GM21447 (cell line): ENCODE data around the gene KRT17.
A peak's percentile ranks its signal among the peaks of the same experiment; 100 is the strongest.
"Not testable (repeated sequence)": the region's sequence is repeated elsewhere in the genome, so short reads cannot be mapped to it uniquely, and the experiment has no call there.

ENCODE experiments used
- ATAC-seq: cut with Tn5 transposase; IDR thresholded peaks from one replicate; pipeline ENCODE4 v1.9.1; 2021; ENCODE audit not compliant: unreplicated experiment

KRT17 gene

DNA sequence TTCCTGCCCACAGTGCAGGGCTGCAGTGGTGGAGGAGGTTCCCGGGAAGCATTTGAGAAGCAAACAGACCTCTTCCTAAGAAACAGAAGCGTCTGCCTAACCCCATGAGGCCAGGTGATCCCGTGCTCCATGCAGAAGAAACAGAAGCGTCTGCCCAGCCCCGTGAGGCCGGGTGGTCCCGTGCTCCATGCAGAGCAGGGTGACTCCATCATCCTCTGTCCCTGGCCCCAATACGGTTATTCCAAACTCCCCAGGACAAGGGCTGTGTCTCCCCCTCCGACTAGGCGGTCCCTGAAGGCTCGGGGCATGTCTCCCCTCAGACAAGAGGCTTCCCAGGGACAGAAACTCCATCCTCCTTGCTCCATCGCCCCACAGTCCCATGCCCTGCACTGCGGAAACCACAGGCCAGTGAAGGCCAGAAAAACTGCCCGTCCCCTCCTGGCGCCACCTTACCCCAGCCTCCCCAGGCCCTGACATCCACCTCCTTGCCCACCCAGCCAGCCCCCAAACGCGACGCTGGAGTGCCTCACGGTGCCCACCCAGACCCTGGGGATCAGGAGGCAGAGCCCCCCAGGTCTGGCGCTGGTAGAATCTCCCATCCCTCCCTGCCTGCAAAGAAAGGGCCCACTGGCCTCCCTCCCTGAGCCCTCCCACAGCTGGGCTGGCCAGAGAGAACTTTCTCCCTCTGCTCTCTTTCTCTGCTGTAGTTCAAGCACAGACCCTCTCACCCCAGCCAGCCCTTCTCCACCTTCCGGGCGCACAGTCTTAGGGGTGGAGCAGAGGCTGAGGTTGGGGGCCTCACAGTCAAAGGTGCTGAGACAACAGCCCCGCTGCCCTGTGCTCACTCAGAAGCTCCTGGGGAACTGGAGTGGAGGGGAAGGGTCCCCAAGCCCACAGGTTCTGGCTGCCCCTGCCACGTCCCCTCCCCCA is 30.6 kb upstream of the KRT17 start:
- no peak for ATAC-seq

DNA sequence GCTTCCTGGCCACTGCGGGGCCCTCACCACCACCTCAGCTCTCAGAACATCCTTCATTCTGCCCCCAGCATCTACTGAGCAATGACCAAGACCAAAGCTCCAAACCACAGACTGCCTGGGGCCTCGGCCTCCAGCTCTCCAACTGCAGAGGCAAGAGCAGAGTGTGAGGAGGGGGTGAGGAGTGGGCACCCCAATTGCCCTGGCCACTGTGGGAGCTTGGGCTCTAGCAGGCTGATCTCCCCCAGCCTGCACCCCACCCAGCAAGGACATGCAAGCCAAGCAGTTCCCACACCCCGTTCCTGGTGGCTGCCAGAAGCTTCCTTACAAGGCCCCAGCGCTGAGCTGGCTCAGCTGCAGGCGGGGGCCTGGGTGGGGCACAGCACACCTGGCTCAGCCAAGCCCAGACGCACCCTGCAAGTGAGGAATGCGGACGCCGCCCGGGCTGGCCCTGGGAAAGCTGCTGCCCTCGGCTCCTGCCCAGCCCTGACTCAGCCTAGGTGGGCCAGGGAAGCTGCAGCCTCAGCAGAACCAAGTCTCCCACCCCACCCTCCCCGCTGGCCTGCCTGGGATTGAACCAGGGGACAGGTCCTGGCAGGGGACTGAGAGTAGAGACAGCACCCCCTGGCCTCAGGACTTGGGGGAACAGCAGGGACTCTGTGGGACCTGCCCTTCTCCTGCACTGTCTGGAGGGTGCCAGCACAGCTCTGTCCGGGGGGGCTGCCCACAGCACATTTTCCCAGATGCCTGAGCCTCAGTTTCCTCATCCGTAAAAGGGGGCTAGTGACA is 29.7 kb upstream of the KRT17 start:
- ATAC-seq, result no peak

DNA sequence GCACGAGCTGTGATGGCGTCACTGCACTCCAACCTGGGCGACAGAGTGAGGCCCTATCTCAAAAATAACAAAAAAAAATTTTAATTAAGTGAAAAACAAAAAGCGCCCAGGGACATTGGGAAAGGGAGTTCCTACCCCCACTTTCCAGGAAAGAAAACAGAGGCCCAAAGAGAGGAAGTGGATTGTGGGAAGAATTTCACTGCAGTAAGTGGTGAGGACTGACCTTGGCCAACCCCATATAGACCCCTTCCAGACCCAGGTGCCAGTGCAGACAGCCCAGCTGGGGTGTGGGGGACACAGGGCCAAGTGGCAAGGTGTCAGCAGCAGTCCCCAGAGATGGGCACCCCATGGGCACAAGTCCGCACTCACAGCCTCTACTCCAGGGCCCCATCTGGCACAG is 29.0 kb upstream of the KRT17 start:
- no peak for ATAC-seq

DNA sequence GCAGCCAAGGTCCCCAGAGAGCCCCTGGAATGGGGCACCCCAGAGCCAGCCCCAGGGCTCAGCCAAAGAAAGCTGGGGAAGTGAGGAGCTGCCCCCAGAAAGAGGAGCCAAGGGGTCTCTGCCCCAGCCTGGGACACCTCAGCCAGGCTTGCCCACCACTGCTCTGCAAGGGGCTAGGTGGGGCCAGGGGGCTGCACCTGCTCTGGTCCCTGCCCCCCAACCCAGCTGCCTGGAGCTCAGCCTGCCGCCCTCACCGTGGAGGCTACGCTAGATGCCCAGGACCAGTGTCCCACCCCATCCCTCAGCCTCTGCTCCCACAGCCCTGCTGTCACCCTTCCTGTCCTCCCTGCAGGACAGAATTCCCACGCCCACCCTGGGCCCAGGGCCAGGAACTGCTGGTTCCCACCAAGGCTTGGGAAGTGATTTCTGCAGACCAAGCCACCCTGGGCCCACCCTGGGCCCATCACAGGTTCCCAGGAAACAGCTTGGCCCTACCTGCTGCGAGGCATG is 28.1 kb upstream of the KRT17 start:
- ATAC-seq, result no peak

DNA sequence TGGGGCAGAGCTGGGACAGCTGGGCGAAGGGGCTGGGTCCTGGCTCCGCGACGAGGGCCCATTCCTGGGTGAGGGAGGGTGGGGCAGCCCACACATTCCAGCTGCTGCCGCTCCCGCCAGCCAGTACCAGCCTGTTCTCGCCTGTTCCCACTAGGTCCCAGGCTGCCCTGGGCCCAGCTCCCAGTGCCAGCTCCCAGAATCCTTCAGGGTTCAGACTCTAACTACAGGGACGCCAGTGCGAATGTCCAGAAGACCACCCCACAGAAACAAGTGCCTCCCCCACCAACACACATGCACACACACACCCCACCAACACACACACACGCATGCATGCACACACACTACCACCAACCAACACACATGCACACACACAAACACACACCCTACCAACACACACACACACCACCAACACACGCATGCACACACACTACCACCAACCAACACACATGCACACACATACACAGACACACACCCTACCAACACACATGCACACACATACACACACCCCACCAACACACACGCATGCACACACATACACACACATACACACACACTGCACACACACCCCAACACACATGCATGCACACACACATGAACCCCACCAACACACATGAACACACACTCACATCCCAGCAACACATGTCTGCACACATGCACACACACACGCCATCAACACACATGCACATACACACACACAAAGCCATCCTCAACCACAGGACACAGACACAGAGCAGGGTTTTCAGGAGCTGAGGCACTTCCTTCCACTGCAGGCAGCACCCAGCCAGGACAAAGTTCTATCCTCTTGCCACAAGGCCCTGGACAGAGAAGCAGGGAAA is 27.5 kb upstream of the KRT17 start:
- ATAC-seq, result no peak

DNA sequence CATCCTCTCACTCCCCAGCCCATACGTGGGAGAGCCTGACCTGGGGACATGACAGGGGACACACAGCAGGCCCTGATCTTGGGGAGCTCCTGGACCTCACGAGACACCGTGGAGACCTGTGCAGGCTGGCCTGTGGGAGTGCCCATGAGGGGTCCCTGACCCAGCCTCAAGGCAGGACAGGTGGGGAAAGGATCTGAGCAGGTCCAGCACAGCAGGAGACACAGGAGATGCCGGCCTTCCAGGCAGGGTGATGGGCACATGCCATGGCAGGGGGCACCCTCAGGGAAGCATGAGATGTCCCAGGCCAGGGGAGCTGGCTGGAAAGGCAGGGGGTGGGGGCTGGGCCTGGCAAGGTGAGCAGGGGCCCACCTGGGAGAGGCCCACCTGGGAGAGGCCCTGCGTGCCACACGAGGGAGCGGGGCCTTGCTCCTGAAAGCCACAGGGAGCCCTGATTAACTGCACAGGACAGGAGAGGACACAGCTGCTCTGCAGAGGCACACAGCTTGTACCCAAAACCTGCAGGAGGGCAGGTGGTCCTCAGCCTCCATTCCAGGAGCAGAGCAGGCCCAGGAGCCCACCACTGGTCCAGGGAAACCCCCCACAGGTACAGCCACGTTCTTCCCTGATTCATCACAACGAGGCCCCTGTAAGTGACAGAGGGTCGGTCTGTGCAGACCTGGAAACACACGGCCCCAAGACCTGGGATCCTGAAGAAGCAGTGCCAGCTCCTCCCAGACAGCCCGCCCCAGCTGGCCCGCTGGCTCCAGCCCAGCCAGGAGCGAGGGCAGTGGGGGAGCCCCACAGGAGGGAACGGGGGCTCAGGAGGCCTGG is 26.6 kb upstream of the KRT17 start:
- ATAC-seq, result no peak

DNA sequence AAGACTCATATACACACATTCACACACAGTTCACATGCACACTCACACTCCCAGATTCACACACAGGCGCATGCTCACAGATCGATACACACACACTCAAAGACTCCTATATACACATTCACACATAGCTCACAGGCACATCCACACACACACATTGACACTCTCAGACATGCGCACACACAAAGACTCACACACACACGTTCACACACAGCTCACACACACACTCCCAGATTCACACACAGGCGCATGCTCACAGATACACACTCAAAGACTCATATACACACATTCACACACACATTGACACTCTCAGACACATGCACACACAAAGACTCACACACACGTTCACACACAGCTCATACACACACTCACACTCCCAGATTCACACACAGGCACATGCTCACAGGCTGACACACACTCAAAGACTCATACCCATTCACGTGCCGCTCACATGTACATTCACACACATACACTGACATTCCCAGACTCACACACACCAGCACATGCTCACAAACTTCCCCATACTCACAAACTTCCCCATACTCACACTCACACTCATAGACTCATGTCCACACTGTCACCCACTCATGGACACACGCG is 25.6 kb upstream of the KRT17 start:
- ATAC-seq, result no peak

DNA sequence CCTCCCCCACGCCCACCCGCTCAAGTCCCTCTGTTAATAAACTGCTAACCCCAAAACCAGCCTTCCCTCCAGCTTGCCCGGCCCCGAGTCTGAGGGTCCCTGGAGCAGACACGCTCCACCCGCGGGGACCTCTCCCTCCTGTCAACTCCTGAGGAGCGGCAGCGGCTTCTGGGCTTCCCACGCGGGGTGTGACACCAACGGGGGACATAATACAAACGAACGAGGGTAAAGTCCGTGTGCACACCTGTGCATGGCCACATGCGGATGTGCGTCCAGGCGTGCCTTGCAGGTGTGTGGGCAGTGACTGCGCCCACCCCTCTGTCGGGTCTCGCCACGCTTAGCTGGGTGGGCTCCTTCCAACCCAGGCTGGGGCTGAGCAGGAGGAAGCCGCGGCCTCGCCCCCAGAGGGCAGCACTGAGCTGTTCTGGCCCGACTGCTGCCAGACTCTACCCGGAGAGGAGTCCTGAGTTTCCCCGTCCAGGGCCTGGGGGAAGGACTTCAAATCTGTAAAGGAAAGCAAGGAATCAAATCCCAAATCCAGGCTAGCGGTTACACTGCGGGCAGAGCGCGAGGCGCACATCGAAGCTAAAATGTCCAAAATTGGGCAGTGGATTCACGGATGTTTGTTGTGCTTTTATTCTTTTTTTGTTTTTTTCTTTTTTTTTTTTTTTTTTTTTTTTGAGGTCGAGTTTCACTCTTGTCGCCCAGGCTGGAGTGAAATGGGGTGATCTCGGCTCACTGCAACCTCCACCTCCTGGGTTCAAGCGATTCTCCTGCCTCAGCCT is 24.2 kb upstream of the KRT17 start:
- peak; percentile 53 for ATAC-seq

DNA sequence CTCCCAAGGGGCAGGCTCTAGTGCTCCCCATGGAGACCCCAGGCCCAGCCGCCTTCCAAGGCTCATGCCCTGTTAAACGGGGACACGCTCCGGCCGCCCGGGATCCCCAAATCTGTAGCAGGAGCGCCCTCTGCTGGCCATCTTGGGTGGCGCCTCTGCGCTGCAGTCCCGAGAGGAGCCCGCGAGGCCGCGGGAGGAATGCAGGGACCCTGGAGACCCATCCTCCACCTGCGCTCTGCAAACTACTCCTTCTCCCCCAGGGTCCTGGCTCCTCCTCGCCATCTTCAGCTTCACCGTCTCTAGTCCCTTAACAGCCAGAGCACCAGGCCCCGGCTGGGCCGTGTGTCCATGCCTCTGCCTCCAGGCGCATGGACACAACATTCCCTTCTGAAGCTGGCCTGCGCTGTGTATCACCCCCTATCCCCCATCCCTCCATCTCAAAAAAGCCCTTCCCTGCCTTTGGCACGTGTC is 23.6 kb upstream of the KRT17 start:
- ATAC-seq, result no peak

DNA sequence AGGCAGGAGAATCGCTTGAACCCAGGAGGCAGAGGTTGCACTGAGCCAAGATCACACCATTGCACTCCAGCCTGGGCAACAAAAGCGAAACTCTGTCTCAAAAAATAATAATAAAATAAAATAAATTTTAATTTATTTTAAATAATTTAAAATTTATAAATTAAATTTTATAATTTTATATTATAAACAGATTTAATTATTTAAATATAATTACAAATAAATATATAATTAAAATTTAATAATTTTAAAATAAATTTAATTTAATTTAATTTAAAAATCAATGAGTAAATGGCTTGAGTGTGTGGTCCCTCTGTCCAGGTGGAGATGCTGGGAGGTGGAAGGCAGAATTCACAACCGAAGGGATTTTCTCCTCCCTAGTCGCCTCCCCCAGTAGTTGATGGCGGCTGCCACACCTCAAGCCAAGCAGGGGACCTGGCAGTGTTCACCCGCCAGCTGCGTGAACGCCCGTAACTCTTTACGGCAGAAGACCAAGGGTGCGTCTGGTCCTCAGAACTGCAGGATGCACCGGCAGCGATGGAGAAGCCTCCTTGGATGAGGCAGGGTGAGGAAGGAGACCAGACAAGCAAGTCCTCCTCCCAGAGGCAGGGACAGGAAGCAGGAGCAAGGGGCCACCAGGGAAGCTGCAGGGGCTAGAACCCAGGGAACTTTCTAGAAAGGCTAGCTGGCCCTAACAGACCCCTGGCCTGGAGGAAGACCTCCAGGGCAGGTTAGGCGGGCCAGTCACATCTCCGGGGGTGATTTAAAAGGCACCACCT is 22.9 kb upstream of the KRT17 start:
- ATAC-seq, result no peak

DNA sequence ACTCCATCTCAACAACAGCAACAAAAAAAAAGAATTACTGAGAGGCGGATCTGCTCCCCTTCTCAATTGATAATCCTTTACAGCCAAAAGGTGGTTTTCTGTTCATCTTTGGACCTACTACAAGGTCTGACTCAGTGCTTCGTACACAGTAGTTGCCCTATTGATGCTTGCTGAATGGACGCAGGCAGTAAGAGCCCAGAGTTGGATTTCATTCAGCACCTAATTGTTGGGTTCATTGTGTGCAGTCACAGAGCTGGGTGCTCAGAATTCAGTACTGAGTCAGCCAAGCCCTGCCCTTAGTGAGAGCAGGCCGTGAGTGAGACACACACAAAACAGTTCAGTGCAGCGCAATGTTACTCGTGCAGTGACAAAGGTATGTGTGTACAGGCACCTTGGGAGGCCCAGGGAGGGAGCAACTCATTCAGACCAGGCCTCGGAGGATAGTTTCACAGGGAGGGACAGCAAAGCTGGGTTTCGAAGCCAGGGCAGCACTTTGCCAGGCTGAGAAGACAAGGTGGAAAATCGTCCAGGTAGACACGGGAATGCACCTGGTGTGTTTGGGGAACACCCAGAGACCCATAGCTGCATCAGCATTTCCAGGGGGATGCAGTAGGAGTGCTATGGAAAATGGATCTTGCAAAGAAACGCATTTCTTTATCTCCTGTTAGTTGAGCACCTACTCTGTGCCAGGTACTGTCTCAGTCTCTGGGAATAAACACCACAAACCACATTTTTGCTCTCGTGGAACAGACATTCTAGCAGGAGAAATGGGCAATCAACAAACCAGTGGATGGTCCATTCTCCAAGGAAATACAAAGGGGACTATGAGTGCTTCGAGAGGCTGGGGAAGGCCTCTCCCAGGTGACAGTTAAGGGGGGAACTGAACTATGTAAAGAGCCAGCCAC is 18.1 kb upstream of the KRT17 start:
- ATAC-seq, result no peak

DNA sequence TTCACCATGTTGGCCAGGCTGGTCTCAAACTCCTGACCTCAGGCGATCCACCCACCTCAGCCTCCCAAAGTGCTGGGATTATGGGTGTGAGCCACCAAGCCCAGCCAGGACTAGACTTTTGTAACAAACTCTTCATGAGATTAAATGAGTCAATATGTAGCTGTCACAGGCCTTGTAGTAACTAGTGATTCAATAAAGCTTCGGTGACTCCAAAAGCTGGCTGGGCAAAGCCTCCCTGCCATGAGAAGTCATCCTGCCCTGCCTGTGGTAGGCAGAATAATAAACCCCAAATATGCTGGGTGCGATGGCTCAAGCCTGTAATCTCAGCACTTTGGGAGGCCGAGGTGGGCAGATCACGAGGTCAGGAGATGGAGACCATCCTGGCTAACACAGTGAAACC is 16.2 kb upstream of the KRT17 start:
- ATAC-seq, result not testable (repeated sequence)

DNA sequence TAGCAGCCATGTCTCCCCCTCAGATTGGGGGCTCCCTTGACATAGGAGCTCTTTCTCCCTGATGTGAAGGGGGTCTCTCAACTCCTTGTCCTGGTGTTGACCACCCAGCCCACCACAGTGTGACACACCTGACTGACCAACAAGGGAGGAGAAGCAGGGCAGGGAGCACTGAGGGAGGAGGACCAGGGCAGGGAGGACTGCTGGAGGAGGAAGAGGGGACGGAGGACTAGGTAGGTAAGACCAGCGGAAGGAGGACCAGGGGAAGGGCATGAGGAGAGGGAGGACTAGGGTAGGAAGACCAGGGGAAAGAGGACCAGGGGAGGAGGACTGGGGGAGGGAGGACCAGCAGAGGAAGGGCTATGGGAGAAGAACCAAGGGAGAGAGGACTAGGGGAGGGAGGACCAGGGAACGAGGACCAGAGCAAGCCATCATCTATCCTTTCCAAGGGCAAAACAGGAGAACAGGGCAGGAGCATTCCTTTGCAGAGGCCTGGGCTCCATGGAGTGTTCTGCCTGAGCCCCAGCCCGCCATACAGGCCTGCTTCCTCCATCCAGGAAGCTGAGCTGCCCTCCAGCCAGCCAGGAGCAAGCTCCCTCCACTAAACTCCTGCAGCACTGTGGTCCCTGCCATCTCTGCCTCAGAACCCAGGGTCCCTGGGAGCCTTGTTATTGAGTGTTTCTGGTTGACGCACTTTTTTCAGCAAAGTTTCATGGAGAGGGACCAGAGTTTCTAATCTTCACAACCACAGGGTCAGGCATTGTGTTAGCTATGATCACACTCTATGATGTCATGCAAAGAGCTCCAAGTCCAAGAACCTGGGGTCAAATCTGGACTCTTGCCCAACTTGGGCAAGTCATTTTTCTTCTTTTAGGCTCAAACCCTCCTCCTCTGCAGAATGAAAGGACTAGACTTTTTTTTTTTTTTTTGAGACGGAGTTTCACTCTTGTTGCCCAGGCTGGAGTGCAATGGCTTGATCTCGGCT is 15.4 kb upstream of the KRT17 start:
- ATAC-seq, result no peak

DNA sequence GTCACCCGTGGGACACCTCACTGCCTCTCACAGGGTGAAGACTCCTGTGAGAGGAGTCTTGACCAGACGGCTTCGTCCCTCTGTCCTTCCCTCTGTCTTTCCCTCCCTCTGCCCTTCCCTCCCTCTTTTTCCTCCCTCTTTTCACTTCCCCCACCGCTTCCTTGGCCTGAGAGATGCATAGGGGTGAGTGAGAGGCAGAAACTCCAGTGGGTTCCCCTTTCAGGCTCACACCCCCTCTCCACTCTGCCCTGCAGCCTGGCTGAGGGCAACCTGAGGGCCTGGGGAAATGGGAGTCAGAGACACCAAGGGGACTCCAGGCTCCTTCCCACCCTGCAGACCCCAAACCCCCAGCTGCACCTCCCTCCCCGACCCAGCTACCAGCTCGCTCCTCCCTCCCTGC is 14.6 kb upstream of the KRT17 start:
- ATAC-seq, result no peak

DNA sequence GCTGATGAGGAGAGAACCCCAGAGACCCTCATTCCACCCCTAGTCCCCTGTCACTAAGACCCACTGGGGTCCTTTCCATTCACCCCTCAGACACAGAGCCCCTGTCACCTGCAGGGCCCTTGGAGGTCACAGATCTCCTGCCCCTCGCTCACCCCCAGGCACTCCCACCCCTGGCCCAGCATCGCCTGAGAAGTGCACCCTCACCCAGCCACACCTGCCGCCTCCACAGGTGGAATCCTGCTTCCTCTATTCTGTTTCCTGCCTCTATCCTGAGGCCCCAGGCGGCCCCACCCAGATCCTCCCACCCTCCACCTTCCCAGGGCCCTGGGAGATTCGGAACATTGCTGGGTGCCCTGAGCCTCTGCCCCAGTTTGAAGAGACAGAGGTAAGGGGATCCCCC is 13.8 kb upstream of the KRT17 start:
- ATAC-seq, result no peak

DNA sequence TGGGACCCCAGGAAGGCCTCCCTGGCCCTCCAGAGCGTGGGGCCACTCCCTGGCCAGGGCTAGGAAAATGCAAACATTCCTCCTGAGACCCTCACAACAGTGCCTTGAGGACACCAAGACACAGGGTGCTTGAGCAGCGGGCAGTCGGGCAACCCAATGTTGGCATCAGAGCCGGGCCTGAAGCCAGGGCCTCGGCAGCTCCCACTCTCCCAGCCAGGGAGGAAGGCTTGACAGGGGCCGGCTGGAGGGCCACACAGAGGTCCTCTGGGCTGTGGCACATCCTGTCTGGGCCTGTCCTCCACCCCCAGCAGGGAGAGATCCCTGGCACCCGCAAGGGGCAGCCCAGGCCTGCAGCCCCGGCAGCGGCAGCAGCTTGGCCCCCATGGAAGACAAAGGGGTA is 12.3 kb upstream of the KRT17 start:
- ATAC-seq, result no peak
